B cell (primary cell): ENCODE measurements around the gene DLGAP4.

Experiments used
- EZH2 ChIP-seq: IDR thresholded peaks from 2 replicates; pipeline ENCODE4 v1.6.1; 2012; ENCODE audit warnings: borderline replicate concordance, low read depth, mild to moderate bottlenecking, moderate library complexity, low read length; ENCODE audit not compliant: insufficient read depth, poor library complexity, severe bottlenecking
- TF ChIP-seq, protein P1 (sequence below): fragments of 200-600 bp; IDR thresholded peaks from one replicate; pipeline ENCODE4 v1.8.0; 2022; ENCODE audit warnings: antibody characterized with exemption, mild to moderate bottlenecking

DNA sequence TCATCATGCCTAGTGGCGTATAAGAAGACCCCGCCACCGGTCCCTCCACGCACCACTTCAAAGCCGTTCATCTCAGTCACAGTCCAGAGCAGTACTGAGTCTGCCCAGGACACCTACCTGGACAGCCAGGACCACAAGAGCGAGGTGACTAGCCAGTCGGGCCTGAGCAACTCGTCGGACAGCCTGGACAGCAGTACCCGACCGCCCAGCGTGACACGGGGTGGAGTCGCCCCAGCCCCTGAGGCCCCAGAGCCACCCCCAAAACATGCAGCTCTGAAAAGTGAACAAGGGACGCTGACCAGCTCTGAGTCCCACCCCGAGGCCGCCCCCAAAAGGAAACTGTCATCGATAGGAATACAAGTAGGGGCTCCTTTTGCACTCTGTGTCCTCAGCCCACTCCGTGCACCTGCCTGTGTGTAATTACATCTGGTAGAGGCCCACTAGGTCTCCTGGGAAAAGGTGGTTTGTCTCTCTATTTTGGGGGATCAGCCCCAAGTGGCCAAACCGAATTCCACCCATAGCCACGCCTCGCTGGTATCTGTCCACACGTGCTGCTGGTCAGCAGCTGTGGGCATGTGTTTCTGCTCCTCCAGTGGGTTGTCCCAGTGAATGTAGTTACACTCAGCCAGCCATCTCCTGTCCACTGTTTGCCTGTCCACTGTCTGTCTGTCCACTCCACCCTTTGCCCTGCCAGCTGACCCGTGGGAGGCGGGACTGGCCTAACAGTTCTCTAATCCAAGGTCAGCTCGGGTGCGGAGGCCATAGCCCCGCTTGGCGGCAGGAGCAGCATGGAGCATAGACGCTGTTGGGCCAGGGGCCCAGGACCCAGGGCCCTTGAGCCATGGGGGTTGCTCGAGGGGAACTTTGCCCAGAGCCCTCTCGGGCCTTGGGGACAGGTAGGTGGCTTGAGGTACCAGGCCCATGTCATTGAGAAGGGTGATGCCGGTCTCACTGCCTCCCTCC, 190.8 kb downstream of the DLGAP4 start:
- TF ChIP-seq, protein P1, sequence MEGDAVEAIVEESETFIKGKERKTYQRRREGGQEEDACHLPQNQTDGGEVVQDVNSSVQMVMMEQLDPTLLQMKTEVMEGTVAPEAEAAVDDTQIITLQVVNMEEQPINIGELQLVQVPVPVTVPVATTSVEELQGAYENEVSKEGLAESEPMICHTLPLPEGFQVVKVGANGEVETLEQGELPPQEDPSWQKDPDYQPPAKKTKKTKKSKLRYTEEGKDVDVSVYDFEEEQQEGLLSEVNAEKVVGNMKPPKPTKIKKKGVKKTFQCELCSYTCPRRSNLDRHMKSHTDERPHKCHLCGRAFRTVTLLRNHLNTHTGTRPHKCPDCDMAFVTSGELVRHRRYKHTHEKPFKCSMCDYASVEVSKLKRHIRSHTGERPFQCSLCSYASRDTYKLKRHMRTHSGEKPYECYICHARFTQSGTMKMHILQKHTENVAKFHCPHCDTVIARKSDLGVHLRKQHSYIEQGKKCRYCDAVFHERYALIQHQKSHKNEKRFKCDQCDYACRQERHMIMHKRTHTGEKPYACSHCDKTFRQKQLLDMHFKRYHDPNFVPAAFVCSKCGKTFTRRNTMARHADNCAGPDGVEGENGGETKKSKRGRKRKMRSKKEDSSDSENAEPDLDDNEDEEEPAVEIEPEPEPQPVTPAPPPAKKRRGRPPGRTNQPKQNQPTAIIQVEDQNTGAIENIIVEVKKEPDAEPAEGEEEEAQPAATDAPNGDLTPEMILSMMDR = no peak
- no peak for TF ChIP-seq EZH2
